Gastrocnemius medialis (tissue), 4 donors: ENCODE measurements around the gene VSNL1.

ENCODE experiments used
- POLR2A ChIP-seq, 2 donors: fragments of 450-650 bp; IDR thresholded peaks; one replicate each; pipeline ENCODE4 v1.6.1; 2017; ENCODE audit warnings: antibody characterized with exemption in 2 of 2, mild to moderate bottlenecking in 2 of 2, moderate library complexity in 2 of 2
- TF ChIP-seq, protein P1 (sequence below), 5 experiments: fragments of 450-650 bp in 3 of 5; fragments of 200-600 bp in 2 of 5; sonication (generic) in 2 of 5; IDR thresholded peaks in 4 of 5; conservative IDR thresholded peaks in 1 of 5; 1 replicate in 4 of 5; 2 replicates in 1 of 5; pipeline ENCODE4 v1.5.1; 2016 to 2019; ENCODE audit warnings: antibody characterized with exemption in 5 of 5, mild to moderate bottlenecking in 3 of 5, moderate library complexity in 3 of 5

DNA sequence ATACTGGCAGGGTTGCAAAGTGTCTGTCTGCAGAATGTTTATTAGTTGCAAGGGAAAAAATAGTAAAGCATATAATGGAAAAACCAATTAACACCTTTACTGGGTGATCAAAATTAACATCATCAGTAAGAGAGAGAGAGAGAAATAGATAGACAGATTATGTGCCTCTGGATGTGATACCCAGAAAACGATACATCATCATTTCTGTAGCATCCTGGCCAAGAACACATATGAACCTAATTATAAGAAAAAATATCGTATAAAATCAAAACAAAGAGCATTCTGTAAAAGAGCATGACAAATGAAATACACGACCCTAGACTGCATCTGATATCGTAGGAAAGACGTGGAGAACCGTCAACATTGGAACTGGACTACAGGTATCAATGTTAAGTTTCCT, 148.5 kb downstream of the VSNL1 start:
- TF ChIP-seq, protein P1, sequence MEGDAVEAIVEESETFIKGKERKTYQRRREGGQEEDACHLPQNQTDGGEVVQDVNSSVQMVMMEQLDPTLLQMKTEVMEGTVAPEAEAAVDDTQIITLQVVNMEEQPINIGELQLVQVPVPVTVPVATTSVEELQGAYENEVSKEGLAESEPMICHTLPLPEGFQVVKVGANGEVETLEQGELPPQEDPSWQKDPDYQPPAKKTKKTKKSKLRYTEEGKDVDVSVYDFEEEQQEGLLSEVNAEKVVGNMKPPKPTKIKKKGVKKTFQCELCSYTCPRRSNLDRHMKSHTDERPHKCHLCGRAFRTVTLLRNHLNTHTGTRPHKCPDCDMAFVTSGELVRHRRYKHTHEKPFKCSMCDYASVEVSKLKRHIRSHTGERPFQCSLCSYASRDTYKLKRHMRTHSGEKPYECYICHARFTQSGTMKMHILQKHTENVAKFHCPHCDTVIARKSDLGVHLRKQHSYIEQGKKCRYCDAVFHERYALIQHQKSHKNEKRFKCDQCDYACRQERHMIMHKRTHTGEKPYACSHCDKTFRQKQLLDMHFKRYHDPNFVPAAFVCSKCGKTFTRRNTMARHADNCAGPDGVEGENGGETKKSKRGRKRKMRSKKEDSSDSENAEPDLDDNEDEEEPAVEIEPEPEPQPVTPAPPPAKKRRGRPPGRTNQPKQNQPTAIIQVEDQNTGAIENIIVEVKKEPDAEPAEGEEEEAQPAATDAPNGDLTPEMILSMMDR (IDR thresholded peaks at IDR 0.05 in 4 of 5, conservative IDR thresholded peaks at IDR 0.05 in 1 of 5) = no peak
- no peak for TF ChIP-seq POLR2A (IDR thresholded peaks at IDR 0.05)
